NCI-H446 treated with DMSO at 0.1 percent for 48 hours (cell line): Measurements from ENCODE around the gene RNF152.

Source experiments
- DNase-seq: peaks from one replicate; lab custom pipeline; 2025; lab: John Stamatoyannopoulos, UW

Gene RNF152

DNA sequence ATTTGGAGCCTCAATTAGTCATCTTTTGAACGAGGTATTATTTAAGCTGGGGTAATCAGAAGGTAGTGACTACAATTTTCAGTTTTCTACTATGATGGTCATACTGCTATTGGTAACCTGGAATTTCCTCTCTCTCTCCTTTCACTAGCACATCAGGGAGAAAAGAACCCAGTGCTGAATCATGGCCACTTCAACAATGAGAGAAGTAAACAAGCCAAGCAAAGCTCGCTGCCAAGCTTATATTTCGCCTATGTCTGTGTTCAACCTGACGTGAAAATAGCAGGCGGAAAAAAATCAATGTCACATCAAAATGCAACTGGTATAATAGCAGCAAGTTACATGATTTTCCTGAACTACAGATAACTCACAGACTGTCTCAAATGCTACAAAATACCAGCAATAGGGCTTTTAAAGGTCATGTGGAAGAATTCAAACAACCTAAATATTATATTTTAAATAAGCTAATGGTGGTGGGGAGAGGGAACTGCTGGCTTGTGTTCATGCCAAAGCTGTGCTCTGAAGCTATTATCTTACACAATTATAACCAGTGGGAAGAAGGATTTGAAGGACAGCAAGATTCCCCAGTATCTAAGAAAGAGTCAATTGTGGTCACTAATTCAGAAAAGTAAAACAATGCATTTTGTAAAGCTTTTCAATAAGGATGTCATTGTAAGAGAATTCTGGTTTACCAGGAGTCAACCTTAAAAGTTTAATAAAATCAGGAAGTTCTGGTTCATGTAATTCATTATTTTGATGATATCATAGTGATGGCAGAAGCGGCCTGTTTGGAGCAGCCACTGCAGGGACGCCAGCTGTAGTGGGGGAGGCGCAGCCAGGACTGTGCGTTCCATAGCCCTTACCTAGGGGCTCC, 38.0 kb downstream of the RNF152 start:
- DNase-seq: peak; percentile 68

DNA sequence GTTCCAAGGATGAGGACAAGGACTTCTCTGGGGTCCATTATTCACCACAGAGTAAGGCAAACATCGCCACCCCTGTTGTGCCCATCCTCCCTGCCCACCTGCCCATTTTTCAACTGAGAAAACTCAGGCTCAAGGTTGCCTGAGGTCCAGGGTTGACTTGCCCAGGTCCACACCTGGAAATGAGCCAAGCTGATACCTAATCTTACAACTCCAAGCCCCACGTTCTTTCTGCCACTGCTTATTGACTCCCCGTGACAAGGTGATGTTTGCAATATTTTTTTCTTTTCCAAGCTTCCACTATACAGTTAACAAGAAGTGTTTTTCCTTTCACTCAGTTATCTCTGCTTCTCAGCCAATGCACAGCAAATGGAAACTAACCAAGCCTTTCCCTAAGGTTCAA, 39.0 kb downstream of the RNF152 start:
- no peak for DNase-seq

DNA sequence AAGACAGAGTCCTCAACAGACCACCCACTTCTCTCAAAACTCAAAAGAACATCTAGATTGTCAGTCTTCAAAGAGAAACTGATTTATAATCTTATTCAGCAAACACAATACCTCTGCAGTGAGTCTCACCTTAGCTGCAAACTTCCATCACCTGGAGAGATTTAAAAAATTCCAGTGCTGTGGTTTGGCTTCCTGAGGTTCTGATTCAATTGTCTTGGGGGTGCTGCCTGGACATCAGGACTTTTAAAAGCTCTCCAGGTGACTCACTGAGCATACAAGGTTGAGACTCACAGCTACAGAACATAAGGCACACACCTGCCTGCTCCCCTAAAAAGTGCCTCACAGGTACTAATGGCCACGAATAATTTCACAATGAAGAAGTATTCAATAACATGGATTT, 40.3 kb downstream of the RNF152 start:
- no peak for DNase-seq

DNA sequence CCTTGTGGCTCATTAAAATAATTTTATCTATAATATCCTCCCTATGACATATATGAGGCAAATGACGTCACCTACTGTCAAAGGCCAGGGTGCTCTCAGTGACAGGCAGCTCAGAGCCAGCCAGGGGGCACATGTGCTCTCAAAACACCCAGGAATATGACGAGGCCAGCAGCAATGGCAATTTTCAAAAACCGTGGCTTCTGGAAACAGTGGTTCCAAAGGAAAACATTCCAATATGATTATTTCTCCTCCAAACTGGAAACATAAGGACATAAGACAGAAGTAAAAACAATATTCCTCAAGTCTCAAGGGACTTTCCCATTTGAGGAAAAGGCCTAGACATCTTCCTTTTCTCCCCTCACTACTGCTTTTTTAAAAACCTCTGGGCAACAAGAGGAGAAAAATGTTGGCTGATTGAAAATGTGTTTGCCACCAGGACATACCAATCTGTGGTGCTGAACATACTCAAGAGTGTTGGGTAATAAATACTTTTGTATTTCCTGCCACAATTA, 40.8 kb downstream of the RNF152 start:
- no peak for DNase-seq

DNA sequence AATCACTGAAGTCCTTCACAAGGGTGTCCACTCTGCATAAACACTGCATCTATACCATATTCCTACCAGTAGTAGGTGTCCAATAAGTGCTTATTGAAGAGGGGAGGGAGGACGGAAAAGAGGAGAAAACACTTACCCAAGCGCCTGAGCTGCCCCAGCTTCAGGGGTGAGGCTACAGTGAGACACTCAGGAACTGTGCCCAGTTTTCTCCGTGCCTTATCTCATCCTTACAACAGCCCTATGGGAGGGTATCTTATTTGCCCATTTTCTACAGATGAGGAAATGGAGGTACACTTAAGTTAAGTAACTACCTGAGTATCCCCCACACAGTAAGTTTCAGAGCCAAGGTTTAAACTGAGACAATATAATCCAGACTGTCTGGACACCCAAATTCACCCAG, 41.5 kb downstream of the RNF152 start:
- DNase-seq: no peak

DNA sequence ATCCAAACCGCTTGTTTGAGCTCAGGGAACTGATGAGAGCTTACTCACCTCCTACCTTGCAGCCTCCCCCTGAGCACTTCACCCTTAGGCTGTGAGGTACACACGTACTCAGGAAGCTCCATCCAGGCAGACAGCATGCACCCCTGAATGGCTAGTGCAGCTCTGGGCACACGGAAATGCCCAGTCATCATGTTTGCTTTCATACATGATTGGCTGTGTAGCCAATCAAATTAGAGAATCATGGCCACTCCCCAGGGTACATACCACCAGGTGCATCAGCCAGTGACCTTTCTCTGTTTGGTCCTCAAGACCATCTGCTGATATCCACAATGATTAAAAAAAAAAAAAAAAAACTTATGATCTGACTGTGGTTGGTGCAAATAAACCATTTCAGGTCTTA, 42.1 kb downstream of the RNF152 start:
- no peak for DNase-seq

DNA sequence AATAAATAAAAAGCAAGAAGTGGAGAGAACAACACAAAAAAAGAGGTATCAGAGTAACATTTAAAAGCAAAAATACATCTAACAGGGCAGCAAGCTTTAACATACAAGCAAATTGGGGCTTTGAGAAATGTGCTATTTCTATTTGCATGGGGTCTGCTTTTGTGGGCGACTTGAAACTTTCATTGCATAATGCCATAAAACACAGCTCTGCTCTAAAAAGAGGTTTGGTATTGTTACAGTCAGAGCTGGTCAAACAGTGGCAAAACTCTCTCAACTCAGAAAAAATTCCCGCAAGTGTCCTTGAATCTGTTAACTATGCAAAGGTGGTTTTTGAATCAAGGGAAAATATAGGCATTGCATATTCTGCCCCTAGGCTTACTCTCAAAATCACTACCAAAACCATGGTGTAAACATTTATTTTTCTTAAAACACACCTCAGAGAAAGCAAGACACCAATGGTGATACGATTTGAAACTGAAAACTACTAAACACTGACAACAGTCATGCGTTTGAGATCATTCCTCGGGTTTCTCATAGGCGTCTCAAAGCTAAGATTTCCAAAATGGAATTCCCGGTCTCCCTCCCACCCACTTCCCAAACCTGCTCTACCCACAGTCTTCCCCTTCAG, 45.5 kb downstream of the RNF152 start:
- no peak for DNase-seq

DNA sequence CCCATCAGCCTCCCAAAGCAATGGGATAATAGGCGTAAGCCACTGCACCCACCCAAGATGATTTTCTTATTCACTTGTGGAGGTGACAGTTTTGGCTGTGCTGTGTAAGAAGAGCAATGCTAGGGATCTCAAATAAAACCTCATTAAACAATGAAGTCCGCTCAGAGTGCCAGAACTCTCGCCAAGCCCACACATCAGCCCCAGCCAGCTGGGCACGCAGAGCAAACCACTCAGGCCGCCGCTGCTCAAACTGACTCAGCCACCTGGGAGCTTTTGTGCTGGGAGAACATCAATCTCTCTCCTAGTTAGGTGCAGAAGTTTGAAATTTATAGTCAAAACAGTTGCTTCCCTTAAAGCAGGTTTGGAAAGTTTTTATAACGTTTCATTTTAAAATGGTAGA, 47.6 kb downstream of the RNF152 start:
- no peak for DNase-seq

DNA sequence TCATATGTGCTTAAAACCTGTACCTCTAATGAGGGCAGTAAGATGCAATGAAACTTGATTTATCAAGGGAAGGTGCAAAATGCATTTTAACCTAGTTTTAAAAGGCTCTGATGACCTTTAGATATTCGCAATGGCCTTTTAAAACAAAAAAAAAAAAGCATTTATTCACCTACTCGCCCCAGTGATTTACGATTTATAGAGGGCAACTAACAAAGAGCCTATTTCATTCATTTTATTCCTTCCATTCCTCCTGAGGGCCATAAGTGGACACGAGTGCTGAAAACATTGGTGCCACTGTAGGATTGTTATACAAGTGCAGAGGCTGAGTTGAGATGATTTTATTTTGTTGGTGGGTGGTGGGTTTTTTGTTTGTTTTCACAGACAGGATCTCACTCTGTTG, 48.1 kb downstream of the RNF152 start:
- no peak for DNase-seq

DNA sequence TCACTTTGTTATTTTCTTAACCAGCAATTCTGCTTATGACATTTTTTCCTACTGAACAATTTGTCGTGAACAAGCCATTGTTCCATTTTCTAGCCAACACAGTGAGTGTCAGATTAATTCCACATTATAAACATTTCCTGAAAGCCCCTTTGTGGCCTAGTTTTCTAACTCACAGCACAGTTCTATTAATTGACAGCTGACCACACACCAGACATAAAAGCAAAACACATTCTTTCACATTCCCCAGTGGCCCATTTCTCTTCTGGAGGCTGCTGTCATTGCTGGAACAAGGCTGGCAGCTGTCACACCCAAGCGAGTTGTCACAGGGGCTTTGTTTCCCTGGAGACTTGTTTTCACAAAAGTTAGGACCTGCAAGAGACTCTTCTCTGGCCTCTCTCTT, 50.7 kb downstream of the RNF152 start:
- DNase-seq: no peak

DNA sequence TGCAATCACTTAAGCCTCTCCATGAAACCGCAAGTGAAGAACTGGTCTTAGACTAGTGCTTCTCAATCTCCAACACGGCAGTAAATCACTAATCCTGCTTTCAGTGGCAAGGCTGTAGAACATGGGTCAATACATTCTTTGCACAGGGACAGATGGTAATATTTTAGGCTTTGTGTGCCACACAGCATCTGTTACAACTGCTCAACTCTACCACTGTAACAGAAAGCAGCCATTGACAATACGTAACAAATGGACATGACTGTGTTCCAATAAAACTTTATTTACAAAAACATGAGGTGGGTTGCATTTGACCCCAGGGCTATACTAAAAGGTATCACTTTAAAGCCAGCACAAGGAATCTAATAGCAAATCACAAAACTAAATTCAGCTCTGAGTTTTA, 51.1 kb downstream of the RNF152 start:
- no peak for DNase-seq

DNA sequence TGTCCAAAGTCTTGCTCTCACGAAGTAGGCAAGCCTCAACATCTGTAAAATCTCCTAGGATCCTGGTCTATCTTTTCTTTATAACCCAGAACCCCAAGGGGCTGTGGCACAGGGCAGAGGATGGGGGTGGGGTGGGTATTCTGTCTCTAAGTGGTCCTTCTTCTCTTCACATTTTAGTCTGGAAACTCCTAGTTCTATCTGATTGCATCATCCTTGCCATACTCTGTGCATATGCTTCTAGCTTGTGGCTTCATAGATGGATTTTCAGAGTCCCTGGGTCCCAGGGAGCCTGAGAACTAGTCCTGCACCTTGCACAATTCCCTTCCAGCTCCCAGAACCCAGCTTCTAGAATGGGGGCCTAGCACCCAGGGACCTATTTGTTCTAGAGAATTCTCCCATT, 52.5 kb downstream of the RNF152 start:
- no peak for DNase-seq

DNA sequence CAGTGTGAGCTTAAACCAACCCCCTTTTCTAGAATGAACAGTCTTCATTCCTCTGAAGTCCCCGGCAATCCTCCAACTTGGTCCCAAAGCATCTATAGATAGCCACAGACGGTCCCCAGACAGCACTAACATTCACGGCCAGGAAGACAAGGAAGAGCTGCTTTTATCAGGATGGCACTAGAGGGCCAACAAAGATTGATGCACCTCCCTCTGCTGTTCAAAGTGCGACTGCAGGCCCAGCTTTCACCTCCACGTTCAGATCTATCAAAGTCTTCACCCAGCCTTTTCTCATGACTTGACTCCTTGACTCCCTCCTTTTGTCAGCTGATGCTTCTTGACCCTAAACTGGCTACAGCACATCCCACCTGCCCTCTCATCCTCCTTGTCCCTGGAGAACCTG, 54.3 kb downstream of the RNF152 start:
- DNase-seq: no peak

DNA sequence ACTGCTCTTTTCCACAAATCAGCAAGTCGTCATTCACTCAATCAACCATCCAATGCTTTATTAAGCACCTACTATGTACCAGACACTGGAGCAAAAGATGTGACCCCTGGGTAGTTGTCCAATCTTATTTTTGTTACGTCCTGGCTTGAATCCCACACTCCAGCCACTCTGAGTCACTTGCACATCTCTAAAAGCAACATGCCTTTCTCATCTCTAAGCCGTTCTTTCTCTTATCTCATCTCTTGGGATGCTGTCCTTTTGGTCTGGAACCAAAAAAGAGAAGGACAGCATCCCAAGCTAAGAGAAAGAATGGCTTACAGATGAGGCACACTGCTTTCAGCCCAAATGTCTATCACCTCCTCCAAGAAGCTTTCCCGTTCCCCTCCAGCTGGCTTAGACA, 58.8 kb downstream of the RNF152 start:
- DNase-seq: no peak

DNA sequence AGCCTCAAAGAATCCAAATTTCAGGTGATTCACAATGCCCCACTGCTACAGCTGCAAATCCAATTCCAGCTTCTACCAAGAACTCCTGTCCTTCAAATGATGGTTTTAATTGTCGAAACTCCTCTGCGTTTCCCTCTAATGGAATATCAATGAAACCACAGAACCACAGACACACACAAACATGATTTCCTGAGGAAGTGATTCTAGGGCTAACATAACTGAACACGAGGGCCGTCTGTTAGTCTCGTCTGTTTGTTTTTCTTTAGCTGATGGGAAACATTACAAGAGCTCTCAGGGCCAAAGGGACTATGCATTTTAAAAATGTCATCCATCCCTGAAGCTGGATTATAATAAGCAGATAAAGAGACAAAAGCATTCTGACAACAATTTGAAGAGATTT, 59.4 kb downstream of the RNF152 start:
- DNase-seq: no peak

DNA sequence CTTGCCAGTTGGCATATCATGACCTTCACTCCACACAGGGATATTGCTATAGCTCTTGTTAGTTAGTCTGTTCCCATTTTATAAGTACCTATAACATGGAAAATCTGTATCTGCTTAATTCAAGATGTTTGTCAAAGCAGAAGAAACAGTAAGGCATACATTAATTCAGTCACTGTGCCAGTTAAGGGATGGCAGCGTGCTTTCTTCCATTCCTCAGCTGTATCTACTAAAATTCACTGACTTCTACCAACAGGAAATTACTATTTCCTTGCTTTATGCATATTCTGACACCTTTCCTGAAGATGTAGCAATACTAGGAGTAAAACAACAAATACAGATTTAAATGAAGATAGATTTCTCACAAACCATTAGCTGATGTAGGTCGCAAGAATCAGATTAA, 59.9 kb downstream of the RNF152 start:
- no peak for DNase-seq

DNA sequence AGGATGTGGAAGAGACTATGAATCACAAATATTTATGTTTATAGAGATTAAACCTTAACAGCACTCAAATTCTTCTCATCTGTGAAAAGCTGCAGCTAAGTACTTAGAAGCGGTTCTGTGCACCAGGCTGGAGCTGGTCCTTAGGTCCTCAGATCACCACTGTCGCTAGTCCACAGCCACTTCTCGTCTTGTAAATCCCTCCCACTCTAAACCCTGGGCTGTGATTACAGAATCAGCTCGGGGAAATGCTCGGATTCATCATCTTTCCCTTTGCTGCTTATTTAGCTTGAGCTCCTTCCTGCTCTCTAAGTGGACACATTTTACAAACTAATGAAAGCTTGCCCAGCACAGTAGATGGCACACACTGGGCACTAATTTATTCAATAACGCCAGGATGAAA, 61.7 kb downstream of the RNF152 start:
- no peak for DNase-seq

DNA sequence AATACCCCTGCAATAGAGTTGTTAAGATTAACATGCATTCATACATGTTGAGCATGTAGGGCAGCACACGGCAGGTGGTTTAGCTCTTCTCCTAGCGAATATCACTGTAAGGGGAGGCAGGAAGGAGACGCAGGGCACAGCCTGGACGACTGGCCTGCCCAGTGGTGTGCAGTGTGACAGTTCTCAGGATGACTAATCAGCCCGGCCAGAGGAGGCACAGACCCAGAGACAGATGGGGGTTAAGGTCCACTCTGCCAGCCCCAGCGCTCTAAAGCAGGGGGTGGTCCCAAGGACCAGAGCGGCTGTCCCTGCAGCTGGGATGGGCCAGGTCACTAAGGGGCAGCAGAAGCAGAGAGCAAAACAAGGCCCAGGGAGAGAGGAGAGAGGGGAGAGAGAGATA, 63.7 kb downstream of the RNF152 start:
- no peak for DNase-seq

DNA sequence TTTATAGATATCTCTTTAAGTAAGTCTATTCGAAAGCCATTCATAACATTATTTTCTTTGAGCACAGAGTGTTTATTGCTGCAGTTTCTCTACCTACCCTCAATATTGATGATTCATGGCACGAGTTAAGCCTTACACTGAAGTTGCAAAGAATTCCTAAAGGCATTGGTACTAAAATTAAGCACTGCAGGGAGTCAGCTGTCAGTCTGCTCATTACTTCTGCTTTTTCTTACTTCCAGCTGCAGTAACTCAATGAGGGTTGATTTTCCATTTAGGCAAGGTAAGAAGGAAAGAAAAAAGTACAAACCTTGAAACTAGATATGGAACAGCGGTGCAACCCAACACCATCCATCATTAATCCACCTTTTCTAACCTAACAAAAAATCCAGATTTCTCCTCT, 65.2 kb downstream of the RNF152 start:
- DNase-seq: no peak

DNA sequence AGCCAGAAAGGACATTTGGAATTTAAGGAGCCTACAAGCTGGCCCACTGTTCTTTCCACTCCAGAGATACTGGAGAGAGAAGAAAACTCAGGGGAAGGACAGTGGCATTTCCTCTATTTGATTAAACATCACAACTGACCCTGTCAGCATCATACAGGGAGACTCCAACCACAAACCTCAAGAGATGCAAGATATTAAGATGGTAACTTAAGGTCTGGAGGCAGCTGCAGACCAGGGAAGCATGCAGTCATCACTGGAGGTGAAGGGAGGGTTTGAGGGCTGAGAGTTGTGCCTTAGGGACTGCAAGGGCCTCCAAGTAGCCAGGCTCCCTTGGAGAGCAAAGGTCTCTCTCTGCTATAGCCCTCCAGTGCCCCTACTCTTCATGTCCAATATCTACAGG, 67.4 kb downstream of the RNF152 start:
- no peak for DNase-seq

DNA sequence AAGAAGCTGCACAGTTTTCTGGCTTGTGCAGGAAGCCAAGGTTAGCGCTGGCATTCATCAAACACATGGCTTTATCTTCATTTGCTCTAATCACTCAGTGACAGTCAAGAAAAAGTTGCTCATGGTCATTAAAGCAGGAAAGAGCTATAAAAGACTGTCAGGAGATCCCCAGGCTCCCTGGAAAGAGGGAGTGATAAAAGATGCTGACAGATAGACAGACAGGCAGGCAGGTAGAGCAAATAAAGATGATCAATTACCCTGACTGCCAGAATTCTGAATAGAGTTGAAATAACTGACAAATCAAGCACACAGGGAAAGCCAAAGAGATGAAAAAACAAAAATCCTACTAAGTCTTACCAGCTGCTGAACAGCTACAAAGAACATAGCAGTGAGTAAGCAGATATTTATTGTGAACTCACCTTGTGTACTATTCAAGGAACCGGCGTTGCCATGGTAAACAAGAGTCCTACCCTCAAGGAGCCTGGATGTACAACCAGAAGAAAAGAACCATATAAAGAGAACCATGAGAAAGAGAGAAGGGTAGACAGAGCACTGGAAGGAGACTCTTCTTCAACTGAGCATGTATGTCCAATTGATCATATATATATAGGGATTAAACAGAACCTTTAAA, 68.0 kb downstream of the RNF152 start:
- no peak for DNase-seq

DNA sequence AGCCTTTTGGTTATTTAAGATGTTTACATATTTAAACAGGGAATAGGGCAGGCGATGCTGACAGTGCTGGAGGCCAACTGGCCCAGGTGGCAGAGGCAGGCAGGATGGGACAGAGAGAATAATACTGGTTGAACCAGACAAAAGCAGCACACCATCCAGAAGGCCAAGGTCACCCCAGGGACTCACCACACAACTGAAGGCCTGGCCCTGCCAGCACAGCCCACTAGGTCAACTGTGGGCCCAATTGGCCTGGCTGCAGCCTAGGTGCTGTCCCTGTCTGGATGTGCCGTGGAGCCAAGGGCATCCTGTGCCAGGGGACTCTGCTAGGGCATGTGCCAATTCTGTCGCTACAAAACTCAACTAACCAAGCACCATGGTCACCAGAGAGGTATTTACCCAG, 69.2 kb downstream of the RNF152 start:
- DNase-seq: no peak

DNA sequence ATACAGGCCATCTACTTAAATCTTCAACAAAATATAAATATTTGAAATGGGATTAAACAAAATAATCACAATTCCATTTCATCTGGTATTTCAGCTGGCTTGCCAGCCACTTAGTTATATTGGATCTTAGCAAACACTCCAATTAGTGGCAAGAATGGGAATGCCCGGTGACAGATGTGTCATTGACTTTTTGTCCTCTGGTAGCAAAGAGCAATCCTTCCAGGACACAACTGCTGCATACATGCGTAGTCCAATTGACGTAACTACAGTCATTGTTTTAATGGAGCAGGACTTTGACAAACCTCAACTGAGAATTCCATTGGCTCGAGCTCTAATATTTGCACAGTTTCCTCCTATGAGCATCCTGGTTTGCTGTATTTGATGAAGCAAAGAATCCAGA, 69.9 kb downstream of the RNF152 start:
- no peak for DNase-seq
